HEK293 (cell line): ENCODE measurements around the gene GTF2IRD1.

ENCODE experiments used
- CTCF ChIA-PET: fragments of 350-600 bp; formaldehyde crosslinking; extraction: SDS; loops from one replicate; lab custom pipeline; 2021; ENCODE audit warnings: antibody characterized with exemption; lab: Yijun Ruan, JAX
- POLR2A ChIA-PET: fragments of 300-600 bp; formaldehyde crosslinking; extraction: SDS; loops from one replicate; lab custom pipeline; 2020; ENCODE audit warnings: antibody characterized with exemption, inconsistent platforms; lab: Yijun Ruan, JAX
- H3K27ac ChIP-seq: fragments of 200-500 bp; sonication (Bioruptor generic); 2 replicates; pipeline ENCODE4 v1.5.1; 2014; ENCODE audit warnings: low read depth, low read length, control low read depth, inconsistent platforms; ENCODE audit errors: extremely low read depth
- H3K36me3 ChIP-seq, 2 experiments: fragments of 200-500 bp in 1 of 2; sonication (Bioruptor generic) in 1 of 2; 1 replicate in 1 of 2; 2 replicates in 1 of 2; pipeline ENCODE4 v1.5.1; 2014 to 2017; ENCODE audit warnings: inconsistent platforms in 2 of 2, low read length in 2 of 2; ENCODE audit not compliant: control insufficient read depth in 2 of 2, insufficient read depth in 1 of 2
- H3K4me1 ChIP-seq: fragments of 200-500 bp; sonication (Bioruptor generic); 2 replicates; pipeline ENCODE4 v1.5.1; 2014; ENCODE audit warnings: mild to moderate bottlenecking, low read length, inconsistent platforms; ENCODE audit not compliant: control insufficient read depth, insufficient read depth
- H3K4me3 ChIP-seq: 2 replicates; pipeline ENCODE4 v1.5.1; 2011; ENCODE audit warnings: low read depth, mild to moderate bottlenecking, control low read depth, low read length, moderate library complexity
- H3K9me3 ChIP-seq: fragments of 200-500 bp; sonication (Bioruptor generic); 2 replicates; pipeline ENCODE4 v1.5.1; 2014; ENCODE audit warnings: low read depth, low read length, inconsistent platforms; ENCODE audit not compliant: control insufficient read depth, insufficient read depth
- KLF1 ChIP-seq: fragments of 450-650 bp; formaldehyde crosslinking; IDR thresholded peaks from 2 replicates; pipeline ENCODE4 v1.5.1; 2016; ENCODE audit warnings: missing biosample characterization, missing genetic modification characterization
- OSR2 ChIP-seq: fragments of 450-650 bp; formaldehyde crosslinking; IDR thresholded peaks from 2 replicates; pipeline ENCODE4 v1.5.1; 2016; ENCODE audit warnings: missing biosample characterization, missing genetic modification characterization
- SCRT2 ChIP-seq: fragments of 450-650 bp; formaldehyde crosslinking; IDR thresholded peaks from 2 replicates; pipeline ENCODE4 v1.5.1; 2016; ENCODE audit warnings: missing biosample characterization, missing genetic modification characterization
- SETDB1 ChIP-seq: IDR thresholded peaks from one replicate; pipeline ENCODE4 v1.6.1; 2017; ENCODE audit warnings: mild to moderate bottlenecking, low read length, moderate library complexity, mixed read lengths; ENCODE audit not compliant: insufficient read length
- ZFHX2 ChIP-seq: fragments of 450-650 bp; formaldehyde crosslinking; conservative IDR thresholded peaks from 2 replicates; pipeline ENCODE4 v1.5.1; 2016; ENCODE audit warnings: missing biosample characterization, missing genetic modification characterization
- ZFP41 ChIP-seq: fragments of 450-650 bp; formaldehyde crosslinking; IDR thresholded peaks from 2 replicates; pipeline ENCODE4 v1.5.1; 2016; ENCODE audit warnings: missing biosample characterization, missing genetic modification characterization, borderline replicate concordance
- ZNF121 ChIP-seq: fragments of 450-650 bp; formaldehyde crosslinking; IDR thresholded peaks from 2 replicates; pipeline ENCODE4 v1.5.1; 2016; ENCODE audit warnings: missing biosample characterization, missing genetic modification characterization
- ZNF133 ChIP-seq: fragments of 450-650 bp; formaldehyde crosslinking; IDR thresholded peaks from 2 replicates; pipeline ENCODE4 v1.5.1; 2016; ENCODE audit warnings: missing biosample characterization, missing genetic modification characterization
- ZNF146 ChIP-seq: fragments of 450-650 bp; formaldehyde crosslinking; IDR thresholded peaks from 2 replicates; pipeline ENCODE4 v1.5.1; 2016; ENCODE audit warnings: missing biosample characterization, missing genetic modification characterization
- ZNF2 ChIP-seq: fragments of 450-650 bp; formaldehyde crosslinking; IDR thresholded peaks from 2 replicates; pipeline ENCODE4 v1.5.1; 2016; ENCODE audit warnings: missing biosample characterization, missing genetic modification characterization
- ZNF341 ChIP-seq: fragments of 450-650 bp; formaldehyde crosslinking; IDR thresholded peaks from 2 replicates; pipeline ENCODE4; 2016; ENCODE audit warnings: low read depth, missing biosample characterization, missing genetic modification characterization
- ZNF350 ChIP-seq: fragments of 450-650 bp; formaldehyde crosslinking; IDR thresholded peaks from 2 replicates; pipeline ENCODE4 v1.5.0; 2017; ENCODE audit warnings: missing biosample characterization, mild to moderate bottlenecking, missing genetic modification characterization
- ZNF394 ChIP-seq: fragments of 450-650 bp; formaldehyde crosslinking; IDR thresholded peaks from 2 replicates; pipeline ENCODE4 v1.5.1; 2016; ENCODE audit warnings: missing biosample characterization, missing genetic modification characterization, mild to moderate bottlenecking, moderate library complexity, borderline replicate concordance
- ZNF48 ChIP-seq: fragments of 450-650 bp; formaldehyde crosslinking; IDR thresholded peaks from 2 replicates; pipeline ENCODE4 v1.5.1; 2016; ENCODE audit warnings: missing biosample characterization, missing genetic modification characterization
- ZNF514 ChIP-seq: fragments of 450-650 bp; formaldehyde crosslinking; IDR thresholded peaks from 2 replicates; pipeline ENCODE4 v1.5.1; 2016; ENCODE audit warnings: missing biosample characterization, missing genetic modification characterization
- ZNF610 ChIP-seq: fragments of 450-650 bp; formaldehyde crosslinking; IDR thresholded peaks from 2 replicates; pipeline ENCODE4 v1.5.1; 2016; ENCODE audit warnings: missing biosample characterization, missing genetic modification characterization, borderline replicate concordance
- ZNF785 ChIP-seq: fragments of 450-650 bp; formaldehyde crosslinking; IDR thresholded peaks from 2 replicates; pipeline ENCODE4 v1.5.1; 2016; ENCODE audit warnings: missing biosample characterization, missing genetic modification characterization
- ZSCAN16 ChIP-seq: fragments of 450-650 bp; formaldehyde crosslinking; IDR thresholded peaks from 2 replicates; pipeline ENCODE4 v1.5.1; 2016; ENCODE audit warnings: missing biosample characterization, missing genetic modification characterization
- TF ChIP-seq, protein P1 (sequence below): fragments of 450-650 bp; formaldehyde crosslinking; IDR thresholded peaks from 2 replicates; pipeline ENCODE4 v1.5.1; 2016; ENCODE audit warnings: missing biosample characterization, missing genetic modification characterization
- TF ChIP-seq, protein P2 (sequence below): fragments of 450-650 bp; formaldehyde crosslinking; IDR thresholded peaks from 2 replicates; pipeline ENCODE4 v1.5.1; 2016; ENCODE audit warnings: missing biosample characterization, missing genetic modification characterization
- TF ChIP-seq, protein P3 (sequence below): fragments of 450-650 bp; formaldehyde crosslinking; IDR thresholded peaks from 2 replicates; pipeline ENCODE4 v1.5.1; 2017; ENCODE audit warnings: missing biosample characterization, mild to moderate bottlenecking, missing genetic modification characterization, moderate library complexity

The GTF2IRD1 gene

DNA sequence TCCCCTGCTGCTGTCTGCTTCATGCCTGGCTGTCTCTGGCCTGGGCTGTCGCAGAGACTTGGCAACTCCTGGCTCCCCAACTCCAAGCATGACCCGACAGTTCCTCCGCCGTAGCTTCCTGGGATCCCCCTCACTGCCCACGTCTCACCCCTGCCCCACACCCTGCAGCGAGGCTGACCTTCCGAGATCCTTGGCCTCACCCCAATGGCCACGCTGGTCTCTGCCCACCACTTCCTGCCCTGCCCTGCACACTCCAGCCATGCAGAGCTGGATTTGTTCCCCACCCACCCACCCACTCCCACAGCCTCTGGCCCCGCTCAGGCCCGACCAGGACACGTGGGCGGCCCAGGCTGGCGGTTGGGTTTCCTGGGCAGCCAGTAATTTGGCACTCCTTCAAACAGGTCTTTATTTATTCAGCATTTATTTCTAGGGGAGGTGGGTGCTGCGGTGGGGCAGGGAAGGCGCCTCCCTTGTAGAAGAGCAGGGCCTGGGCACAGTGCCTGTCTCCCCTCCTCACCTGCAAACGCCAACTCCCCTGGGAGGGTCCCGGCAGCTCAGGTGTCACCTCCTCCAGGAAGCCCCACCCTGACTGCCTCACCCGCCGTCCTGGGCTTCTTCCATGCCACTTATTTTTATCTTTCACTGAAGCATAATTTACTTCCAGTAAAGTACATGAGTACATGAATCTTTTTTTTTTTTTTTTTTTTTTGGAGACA is 25.5 kb downstream of the GTF2IRD1 start (continued):
- TF ChIP-seq ZNF48 (tag by site-specific recombination), result no peak
- TF ChIP-seq, protein P1, sequence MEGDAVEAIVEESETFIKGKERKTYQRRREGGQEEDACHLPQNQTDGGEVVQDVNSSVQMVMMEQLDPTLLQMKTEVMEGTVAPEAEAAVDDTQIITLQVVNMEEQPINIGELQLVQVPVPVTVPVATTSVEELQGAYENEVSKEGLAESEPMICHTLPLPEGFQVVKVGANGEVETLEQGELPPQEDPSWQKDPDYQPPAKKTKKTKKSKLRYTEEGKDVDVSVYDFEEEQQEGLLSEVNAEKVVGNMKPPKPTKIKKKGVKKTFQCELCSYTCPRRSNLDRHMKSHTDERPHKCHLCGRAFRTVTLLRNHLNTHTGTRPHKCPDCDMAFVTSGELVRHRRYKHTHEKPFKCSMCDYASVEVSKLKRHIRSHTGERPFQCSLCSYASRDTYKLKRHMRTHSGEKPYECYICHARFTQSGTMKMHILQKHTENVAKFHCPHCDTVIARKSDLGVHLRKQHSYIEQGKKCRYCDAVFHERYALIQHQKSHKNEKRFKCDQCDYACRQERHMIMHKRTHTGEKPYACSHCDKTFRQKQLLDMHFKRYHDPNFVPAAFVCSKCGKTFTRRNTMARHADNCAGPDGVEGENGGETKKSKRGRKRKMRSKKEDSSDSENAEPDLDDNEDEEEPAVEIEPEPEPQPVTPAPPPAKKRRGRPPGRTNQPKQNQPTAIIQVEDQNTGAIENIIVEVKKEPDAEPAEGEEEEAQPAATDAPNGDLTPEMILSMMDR (tag by site-specific recombination), result no peak
- no peak for TF ChIP-seq ZNF610 (tag by site-specific recombination)
- TF ChIP-seq ZNF121 (tag by site-specific recombination), result no peak
- 0 out of 2 replicates have a peak, but pooled peaks have one; percentile 27 for TF ChIP-seq OSR2 (tag by site-specific recombination)
- TF ChIP-seq, protein P2, sequence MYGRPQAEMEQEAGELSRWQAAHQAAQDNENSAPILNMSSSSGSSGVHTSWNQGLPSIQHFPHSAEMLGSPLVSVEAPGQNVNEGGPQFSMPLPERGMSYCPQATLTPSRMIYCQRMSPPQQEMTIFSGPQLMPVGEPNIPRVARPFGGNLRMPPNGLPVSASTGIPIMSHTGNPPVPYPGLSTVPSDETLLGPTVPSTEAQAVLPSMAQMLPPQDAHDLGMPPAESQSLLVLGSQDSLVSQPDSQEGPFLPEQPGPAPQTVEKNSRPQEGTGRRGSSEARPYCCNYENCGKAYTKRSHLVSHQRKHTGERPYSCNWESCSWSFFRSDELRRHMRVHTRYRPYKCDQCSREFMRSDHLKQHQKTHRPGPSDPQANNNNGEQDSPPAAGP (tag by site-specific recombination), result peak; percentile 54; the same call in 1 of the 2 replicates
- no peak for TF ChIP-seq ZNF514 (tag by site-specific recombination)
- peak; percentile 87 for TF ChIP-seq ZFHX2 (tag by site-specific recombination)
- no peak for TF ChIP-seq ZNF785
- no peak for TF ChIP-seq ZSCAN16 (tag by site-specific recombination)
- TF ChIP-seq KLF1 (tag by site-specific recombination), result peak; percentile 92
- TF ChIP-seq, protein P3, sequence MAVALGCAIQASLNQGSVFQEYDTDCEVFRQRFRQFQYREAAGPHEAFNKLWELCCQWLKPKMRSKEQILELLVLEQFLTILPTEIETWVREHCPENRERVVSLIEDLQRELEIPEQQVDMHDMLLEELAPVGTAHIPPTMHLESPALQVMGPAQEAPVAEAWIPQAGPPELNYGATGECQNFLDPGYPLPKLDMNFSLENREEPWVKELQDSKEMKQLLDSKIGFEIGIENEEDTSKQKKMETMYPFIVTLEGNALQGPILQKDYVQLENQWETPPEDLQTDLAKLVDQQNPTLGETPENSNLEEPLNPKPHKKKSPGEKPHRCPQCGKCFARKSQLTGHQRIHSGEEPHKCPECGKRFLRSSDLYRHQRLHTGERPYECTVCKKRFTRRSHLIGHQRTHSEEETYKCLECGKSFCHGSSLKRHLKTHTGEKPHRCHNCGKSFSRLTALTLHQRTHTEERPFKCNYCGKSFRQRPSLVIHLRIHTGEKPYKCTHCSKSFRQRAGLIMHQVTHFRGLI, result no peak
- peak; percentile 23; the same call in 1 of the 2 replicates for TF ChIP-seq ZNF341 (tag by site-specific recombination)
- TF ChIP-seq ZNF133 (tag by site-specific recombination), result no peak
- TF ChIP-seq ZNF2 (tag by site-specific recombination), result no peak
- no peak for TF ChIP-seq ZNF394 (tag by site-specific recombination)

DNA sequence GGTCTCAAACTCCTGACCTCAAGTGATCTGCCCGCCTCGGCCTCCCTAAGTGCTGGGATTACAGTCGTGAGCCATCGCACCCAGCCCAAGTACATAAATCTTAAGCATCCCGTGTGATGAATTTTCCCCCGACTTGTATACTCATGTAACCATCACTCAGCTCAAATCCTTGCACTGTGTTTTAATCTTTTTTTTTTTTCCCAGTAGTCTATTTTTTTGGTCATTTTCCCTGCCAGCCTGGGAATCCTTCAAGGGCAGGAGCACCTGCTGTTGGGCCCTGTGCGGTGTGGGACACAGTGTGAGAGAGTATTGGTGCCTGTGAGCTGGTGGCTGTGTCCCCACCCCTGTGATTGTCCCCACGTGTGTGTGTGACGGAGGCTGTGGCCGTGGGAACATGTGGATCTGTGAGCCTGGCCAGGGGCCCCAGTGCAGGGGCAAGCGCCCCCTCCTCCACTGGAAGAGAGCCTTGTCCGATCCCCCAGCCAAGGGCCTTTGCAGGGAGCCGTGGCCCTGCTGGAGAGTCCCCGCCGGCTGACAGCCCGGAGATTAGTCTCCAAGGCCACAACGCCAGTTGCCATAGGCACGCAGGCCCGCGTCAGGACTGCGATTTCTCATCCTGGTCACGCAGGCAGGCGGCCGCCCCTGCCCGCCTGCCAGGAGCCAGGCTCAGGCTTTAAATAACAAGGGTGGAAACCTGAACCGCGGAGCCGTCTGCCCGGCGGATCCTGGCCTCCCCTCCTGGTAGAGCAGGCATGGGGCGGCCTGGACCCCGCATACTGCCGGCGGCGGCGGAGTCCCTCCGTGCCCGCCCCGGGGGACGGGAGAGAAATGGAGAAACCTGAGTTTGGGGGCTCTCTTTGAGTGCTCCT is 26.5 kb downstream of the GTF2IRD1 start:
- ChIA-PET POLR2A (interaction anchor here (0.6 kb wide), 1 partner anchor 137 kb away, joined by 8 read pairs; no protein-coding TSS in a partner anchor), CTCF (no interaction called here)
- Histone ChIP-seq H3K4me1 (peaks cover 21% of the 10 kb centered on the region), H3K36me3 (no peaks in the 10 kb centered on the region; a peak in 1 of 3 replicates), H3K9me3 (no peaks in the 10 kb centered on the region), H3K27ac (no peak overlapping the region), H3K4me3 (no peak overlapping the region)
- TF ChIP-seq SCRT2 (tag by site-specific recombination) (no peak), SETDB1 (no peak), ZNF146 (tag by site-specific recombination) (no peak), ZFP41 (tag by site-specific recombination) (no peak), ZNF350 (tag by site-specific recombination) (no peak)
